ENCODE measurements around the gene NRSN2.

DNA sequence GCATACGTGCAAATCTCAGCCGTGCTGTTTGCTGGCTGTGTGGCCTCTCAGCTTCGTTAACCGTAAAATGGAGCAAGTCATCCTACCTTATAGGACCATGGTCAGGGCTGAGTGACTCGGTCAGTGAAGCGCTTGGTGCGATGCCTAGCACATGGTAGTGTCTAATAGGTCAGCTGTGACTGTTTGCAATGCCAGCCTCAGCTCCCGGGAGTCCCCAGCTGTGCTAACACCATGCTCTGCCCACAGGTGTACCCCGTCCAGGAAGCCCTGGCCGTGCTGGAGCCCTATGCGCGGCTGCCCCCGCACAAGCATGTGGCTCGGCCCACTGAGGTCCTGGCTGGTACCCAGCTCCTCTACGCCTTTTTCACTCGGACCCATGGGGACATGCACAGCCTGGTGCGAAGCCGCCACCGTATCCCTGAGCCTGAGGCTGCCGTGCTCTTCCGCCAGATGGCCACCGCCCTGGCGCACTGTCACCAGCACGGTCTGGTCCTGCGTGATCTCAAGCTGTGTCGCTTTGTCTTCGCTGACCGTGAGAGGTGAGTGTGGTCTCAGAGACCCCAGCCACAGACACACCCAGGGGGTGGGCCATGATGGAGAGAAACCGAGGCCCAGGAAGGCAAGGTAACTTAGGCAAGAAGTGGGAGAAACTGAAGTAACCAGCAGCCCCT lies 44.3 kb downstream of the NRSN2 start:
- TF ChIP-seq CTCF (IDR thresholded peaks at IDR 0.05) (no peak), POLR2A (IDR thresholded peaks at IDR 0.05) (no peak)
